Breast epithelium (tissue), 3 donors: ENCODE data around the gene SLC25A24.
"Not testable (repeated sequence)": the region's sequence is repeated elsewhere in the genome, so short reads cannot be mapped to it uniquely, and the experiment has no call there.

Experiments used
- POLR2A ChIP-seq: fragments of 450-650 bp; IDR thresholded peaks from one replicate; pipeline ENCODE4 v1.6.1; 2016; ENCODE audit warnings: antibody characterized with exemption, mild to moderate bottlenecking, moderate library complexity
- TF ChIP-seq, protein P1 (sequence below), 3 donors: fragments of 450-650 bp; IDR thresholded peaks; one replicate each; pipeline ENCODE4 v1.5.1; 2016 to 2017; ENCODE audit warnings: antibody characterized with exemption in 3 of 3, mild to moderate bottlenecking in 3 of 3, moderate library complexity in 3 of 3

GRCh38 chr1:108144569-108144968 lies 55.6 kb downstream of the SLC25A24 start:
- TF ChIP-seq POLR2A: not testable (repeated sequence)
- TF ChIP-seq, protein P1, sequence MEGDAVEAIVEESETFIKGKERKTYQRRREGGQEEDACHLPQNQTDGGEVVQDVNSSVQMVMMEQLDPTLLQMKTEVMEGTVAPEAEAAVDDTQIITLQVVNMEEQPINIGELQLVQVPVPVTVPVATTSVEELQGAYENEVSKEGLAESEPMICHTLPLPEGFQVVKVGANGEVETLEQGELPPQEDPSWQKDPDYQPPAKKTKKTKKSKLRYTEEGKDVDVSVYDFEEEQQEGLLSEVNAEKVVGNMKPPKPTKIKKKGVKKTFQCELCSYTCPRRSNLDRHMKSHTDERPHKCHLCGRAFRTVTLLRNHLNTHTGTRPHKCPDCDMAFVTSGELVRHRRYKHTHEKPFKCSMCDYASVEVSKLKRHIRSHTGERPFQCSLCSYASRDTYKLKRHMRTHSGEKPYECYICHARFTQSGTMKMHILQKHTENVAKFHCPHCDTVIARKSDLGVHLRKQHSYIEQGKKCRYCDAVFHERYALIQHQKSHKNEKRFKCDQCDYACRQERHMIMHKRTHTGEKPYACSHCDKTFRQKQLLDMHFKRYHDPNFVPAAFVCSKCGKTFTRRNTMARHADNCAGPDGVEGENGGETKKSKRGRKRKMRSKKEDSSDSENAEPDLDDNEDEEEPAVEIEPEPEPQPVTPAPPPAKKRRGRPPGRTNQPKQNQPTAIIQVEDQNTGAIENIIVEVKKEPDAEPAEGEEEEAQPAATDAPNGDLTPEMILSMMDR (IDR thresholded peaks at IDR 0.05): not testable (repeated sequence)
